Measurements from ENCODE around the gene PGD. TPM values are rescaled to one million over a fixed set of nuclear protein-coding genes. Genes with fewer than 3 reads are reported as not detected.

The PGD gene
- total RNA-seq, 2 donors from 2014 or later = 68.0 to 105 TPM

- ATAC-seq (peak; percentile 91), DNase-seq (peak; percentile 92 to 93)
- intact Hi-C loops (cut with DNase I, micrococcal nuclease) = loop anchor here in 1 of 2 donors (10.0 kb wide), 1 partner anchor 64 kb away; no protein-coding TSS in a partner anchor
Measured at GRCh38 chr1:10430216-10431069, 31.6 kb downstream of the PGD start, which contains the start of gene CENPS. Gene CENPS (plus strand): TSS chr1:10430433. CDS start chr1:10430518, 85 bp downstream.

- peak; percentile 10 for ATAC-seq
- intact Hi-C loops (cut with DNase I, micrococcal nuclease) = loop anchor here in 1 of 2 donors (10.0 kb wide), 1 partner anchor 64 kb away; no protein-coding TSS in a partner anchor
Measured at GRCh38 chr1:10431070-10431730, 32.3 kb downstream of the PGD start.

GRCh38 chr1:10432910-10433700 is 34.2 kb downstream of the PGD start:
- intact Hi-C loops (cut with DNase I, micrococcal nuclease) = loop anchor here in 1 of 2 donors (10.0 kb wide), 1 partner anchor 62 kb away; no protein-coding TSS in a partner anchor
- ATAC-seq = no peak
- DNase-seq = no peak

More at GRCh38 chr1:10431070-10431730, 32.3 kb downstream of the PGD start:
- DNase-seq = no peak

GRCh38 chr1:10433790-10434189 is 34.9 kb downstream of the PGD start:
- DNase-seq = no peak
- ATAC-seq = no peak
- intact Hi-C loops (cut with DNase I, micrococcal nuclease) = loop anchor here in 1 of 2 donors (10.0 kb wide), 1 partner anchor 61 kb away; no protein-coding TSS in a partner anchor

GRCh38 chr1:10434590-10434989 is 35.7 kb downstream of the PGD start:
- intact Hi-C loops (cut with DNase I, micrococcal nuclease) = loop anchor here in 1 of 2 donors (10.0 kb wide), 1 partner anchor 60 kb away; no protein-coding TSS in a partner anchor
- ATAC-seq (no peak), DNase-seq (no peak)

- ATAC-seq (no peak), DNase-seq (no peak)
- intact Hi-C loops (cut with DNase I, micrococcal nuclease) = loop anchor here in 1 of 2 donors (10.0 kb wide), 1 partner anchor 58 kb away; no protein-coding TSS in a partner anchor
Measured at GRCh38 chr1:10437052-10437451, 38.2 kb downstream of the PGD start.

- peak; percentile 26 for ATAC-seq
- intact Hi-C loops (cut with DNase I, micrococcal nuclease) = loop anchor here in 1 of 2 donors (10.0 kb wide), 1 partner anchor 56 kb away; no protein-coding TSS in a partner anchor
Measured at GRCh38 chr1:10438677-10439163, 39.9 kb downstream of the PGD start.

GRCh38 chr1:10440305-10440704 is 41.4 kb downstream of the PGD start:
- no peak for ATAC-seq
- no peak for DNase-seq
- intact Hi-C loops (cut with DNase I, micrococcal nuclease) = no loop called here

More at GRCh38 chr1:10438677-10439163, 39.9 kb downstream of the PGD start:
- DNase-seq = no peak

- ATAC-seq = no peak
- intact Hi-C loops (cut with DNase I, micrococcal nuclease) = no loop called here
- DNase-seq = no peak
Measured at GRCh38 chr1:10440794-10441193, 41.9 kb downstream of the PGD start.

- DNase-seq = no peak
- no peak for ATAC-seq
- intact Hi-C loops (cut with DNase I, micrococcal nuclease) = no loop called here
Measured at GRCh38 chr1:10444248-10444647, 45.4 kb downstream of the PGD start.

GRCh38 chr1:10444795-10445397 is 46.0 kb downstream of the PGD start:
- ATAC-seq = no peak
- intact Hi-C loops (cut with DNase I, micrococcal nuclease) = no loop called here
- DNase-seq = no peak

GRCh38 chr1:10446790-10447422 is 48.0 kb downstream of the PGD start:
- ATAC-seq (no peak), DNase-seq (no peak)
- intact Hi-C loops (cut with DNase I, micrococcal nuclease) = no loop called here

GRCh38 chr1:10449751-10450150 is 50.9 kb downstream of the PGD start, which contains the start of gene CORT:
Gene CORT (plus strand): TSS chr1:10450031. CDS start chr1:10450224, 193 bp downstream.
- DNase-seq (no peak), ATAC-seq (no peak)
- intact Hi-C loops (cut with DNase I, micrococcal nuclease) = no loop called here

- DNase-seq = no peak
- intact Hi-C loops (cut with DNase I, micrococcal nuclease) = no loop called here
- no peak for ATAC-seq
Measured at GRCh38 chr1:10450156-10450814, 51.4 kb downstream of the PGD start.

- ATAC-seq (no peak), DNase-seq (no peak)
Measured at GRCh38 chr1:10450836-10451235, 52.0 kb downstream of the PGD start.

GRCh38 chr1:10451287-10451686 is 52.4 kb downstream of the PGD start:
- intact Hi-C loops (cut with DNase I, micrococcal nuclease) = no loop called here
- ATAC-seq (no peak), DNase-seq (no peak)

More at GRCh38 chr1:10450836-10451235, 52.0 kb downstream of the PGD start:
- intact Hi-C loops (cut with DNase I, micrococcal nuclease) = no loop called here

GRCh38 chr1:10456048-10456447 is 57.2 kb downstream of the PGD start:
- intact Hi-C loops (cut with DNase I, micrococcal nuclease) = no loop called here
- ATAC-seq (no peak), DNase-seq (no peak)
